Fibroblast of villous mesenchyme (primary cell): Measurements from ENCODE around the gene TNS3. TPM values are rescaled to one million over a fixed set of nuclear protein-coding genes. Genes with fewer than 3 reads are reported as not detected.
"Not testable (repeated sequence)": the region's sequence is repeated elsewhere in the genome, so short reads cannot be mapped to it uniquely, and the experiment has no call there.

Source experiments
- DNase-seq: peaks from one replicate; pipeline ENCODE4 v3.0.0-alpha.2; 2010; ENCODE audit warnings: low read depth
- H3K4me3 ChIP-seq: 2 replicates; pipeline ENCODE4 v1.5.1; 2011; ENCODE audit warnings: low read depth, mild to moderate bottlenecking, low read length
- total RNA-seq: library from RNA; depleted of rRNA; stranded (reverse); fragments of >200 nt; gene quantifications from 2 replicates; pipeline ENCODE4 v1.2.3, GENCODE V29; 2012
- TF ChIP-seq, protein P1 (sequence below): IDR thresholded peaks from 2 replicates; pipeline ENCODE4 v1.5.1; 2012; ENCODE audit warnings: low read depth, mild to moderate bottlenecking, low read length; ENCODE audit not compliant: insufficient read depth

The TNS3 gene
- total RNA-seq, 1 donor, result 202 TPM

DNA sequence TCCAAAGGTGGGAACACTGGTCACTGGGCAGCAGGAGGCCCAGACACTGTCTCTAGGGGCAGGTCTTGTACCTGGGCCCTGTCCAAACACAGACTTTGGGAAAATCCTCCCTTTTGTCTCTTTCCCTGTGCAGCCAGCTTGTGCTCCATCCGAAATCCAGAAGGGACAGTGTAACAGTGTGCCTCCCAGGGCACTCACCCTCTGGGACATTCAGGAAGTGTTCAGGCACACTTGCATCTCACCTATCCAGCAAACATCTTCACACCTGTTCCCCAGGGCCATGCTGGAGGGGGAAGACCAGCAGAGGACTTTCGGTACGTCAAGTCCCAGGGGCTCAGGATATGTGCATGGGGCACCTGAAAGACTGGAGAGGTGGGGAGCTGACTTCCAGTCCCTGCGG is 38.9 kb downstream of the TNS3 start:
- H3K4me3 ChIP-seq, result no peak overlapping the region
- DNase-seq, result no peak
- TF ChIP-seq, protein P1, sequence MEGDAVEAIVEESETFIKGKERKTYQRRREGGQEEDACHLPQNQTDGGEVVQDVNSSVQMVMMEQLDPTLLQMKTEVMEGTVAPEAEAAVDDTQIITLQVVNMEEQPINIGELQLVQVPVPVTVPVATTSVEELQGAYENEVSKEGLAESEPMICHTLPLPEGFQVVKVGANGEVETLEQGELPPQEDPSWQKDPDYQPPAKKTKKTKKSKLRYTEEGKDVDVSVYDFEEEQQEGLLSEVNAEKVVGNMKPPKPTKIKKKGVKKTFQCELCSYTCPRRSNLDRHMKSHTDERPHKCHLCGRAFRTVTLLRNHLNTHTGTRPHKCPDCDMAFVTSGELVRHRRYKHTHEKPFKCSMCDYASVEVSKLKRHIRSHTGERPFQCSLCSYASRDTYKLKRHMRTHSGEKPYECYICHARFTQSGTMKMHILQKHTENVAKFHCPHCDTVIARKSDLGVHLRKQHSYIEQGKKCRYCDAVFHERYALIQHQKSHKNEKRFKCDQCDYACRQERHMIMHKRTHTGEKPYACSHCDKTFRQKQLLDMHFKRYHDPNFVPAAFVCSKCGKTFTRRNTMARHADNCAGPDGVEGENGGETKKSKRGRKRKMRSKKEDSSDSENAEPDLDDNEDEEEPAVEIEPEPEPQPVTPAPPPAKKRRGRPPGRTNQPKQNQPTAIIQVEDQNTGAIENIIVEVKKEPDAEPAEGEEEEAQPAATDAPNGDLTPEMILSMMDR, result no peak

DNA sequence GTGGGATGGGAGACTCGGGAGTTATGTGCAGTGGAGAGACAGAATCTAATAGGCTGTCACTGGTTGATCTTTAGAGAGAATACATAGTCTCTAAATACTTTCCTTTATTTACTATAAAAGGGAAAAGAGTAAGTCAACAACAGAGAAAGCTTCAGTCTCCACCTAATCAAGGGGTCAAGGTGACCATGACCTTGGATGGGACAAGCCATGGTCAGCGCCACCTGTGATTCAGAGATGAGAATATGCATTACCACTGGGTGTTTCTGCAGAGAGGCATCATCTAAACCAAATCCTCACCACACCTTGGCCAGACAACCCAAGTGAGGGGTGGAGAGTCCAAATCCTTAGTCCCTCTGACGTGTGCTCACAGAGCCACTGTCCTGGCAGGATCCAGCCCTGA is 39.9 kb downstream of the TNS3 start:
- TF ChIP-seq, protein P1, result no peak
- DNase-seq, result no peak
- H3K4me3 ChIP-seq, result no peak overlapping the region

DNA sequence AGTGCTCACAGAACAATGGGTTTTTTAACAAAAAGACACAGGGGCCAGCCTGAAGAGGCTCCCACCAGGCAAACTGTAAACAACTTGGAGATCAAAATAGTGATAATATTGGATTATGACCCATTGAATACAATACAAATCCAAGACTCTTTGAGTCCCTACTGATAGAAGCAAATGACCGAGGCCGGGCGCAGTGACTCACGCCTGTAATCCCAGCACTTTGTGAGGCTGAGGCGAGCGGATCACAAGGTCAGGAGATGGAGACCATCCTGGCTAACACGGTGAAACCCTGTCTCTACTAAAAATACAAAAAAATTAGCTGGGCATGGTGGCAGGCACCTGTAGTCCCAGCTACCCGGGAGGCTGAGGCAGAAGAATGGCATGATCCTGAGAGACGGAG is 40.4 kb downstream of the TNS3 start:
- not testable (repeated sequence) for DNase-seq, H3K4me3 ChIP-seq

DNA sequence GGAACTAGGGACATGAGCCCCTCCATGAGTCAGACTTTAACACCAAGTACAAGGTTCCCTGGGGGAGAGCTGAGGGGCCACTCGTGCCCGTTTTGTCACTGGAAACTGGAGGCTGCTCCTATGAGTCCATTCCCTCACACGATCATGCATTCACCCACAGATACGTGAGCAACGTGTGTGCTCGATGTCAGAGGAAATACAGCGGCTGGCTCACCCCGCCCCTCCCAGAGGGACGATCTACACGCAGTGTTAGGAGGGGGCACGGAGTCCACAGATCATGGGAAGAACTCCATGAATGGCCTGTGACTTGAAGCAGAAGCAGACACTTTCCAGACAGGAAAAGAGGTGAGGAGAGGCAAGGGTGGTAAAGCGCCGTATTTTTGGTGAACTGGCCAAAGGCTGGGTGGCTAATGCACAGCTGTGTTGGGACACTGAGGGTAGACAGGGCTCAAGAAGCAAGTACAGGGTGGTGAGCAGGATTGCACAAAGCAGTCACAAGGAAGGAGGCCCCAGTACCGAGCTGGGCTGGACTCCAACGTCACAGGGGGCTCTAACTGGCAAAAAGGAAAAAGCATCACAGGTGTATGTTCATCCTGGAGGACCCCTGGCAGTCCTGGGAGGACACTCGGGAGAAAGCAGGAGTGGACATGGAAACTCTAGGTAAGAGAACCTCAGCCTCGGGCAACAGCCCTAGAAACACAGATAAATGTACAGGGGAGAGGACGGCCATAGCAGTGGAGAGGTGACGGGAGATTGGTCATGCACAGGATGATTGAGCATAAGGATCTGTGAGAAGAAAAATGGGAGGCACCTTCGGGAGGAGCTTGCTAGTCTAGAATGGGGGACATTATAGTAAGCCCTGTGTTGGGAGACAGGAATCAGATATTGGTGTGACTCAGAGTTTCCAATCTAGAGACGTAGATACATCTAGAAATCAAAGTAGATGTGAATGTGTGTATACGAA is 41.2 kb downstream of the TNS3 start:
- H3K4me3 ChIP-seq, result no peak overlapping the region
- TF ChIP-seq, protein P1, result no peak
- peak; percentile 79 for DNase-seq

DNA sequence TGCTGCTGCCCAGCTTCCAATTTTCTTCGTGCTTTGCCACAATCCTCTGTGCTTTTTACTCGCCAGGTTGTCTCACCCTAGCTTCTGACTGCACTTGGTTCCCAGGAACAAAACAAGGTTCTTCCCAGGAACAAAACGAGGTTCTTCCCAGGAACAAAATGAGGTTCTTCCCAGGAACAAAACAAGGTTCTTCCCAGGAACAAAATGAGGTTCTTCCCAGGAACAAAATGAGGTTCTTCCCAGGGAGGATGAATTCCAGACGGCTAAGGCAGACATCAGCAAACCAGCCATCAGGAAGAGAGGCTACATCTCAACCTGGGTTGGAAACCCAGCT is 41.9 kb downstream of the TNS3 start:
- H3K4me3 ChIP-seq, result no peak overlapping the region
- no peak for DNase-seq
- TF ChIP-seq, protein P1, result no peak

DNA sequence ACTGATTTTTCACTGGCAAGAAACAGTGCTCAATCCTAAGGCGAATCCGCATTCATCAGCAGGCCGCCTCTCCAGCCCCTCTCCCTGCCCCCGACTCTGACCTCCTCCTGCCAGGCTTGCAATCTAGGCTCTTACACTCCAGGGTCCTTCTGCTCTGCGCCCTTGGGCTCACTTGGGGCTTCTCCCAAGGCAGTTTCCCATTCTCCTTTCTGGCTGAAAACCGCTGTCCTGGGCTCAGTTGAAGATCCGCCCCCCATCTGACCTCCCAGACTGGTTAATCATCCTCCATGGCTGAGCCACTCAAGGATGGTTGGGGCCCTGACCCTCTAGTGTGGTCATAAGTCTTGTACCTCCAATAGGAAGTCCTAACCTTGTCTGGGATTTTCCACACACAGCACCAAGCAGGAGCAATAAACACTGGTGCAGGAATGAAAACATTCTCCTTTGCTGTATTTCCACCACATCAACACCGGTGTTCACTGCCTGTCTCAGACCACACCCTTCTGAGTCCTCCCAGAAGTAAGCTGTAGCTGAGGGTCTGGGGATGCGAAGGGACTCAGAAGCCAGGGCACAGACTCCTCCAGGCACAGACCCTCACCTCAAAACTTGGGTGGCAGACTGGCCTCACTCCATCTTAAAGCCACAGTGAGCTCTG is 42.4 kb downstream of the TNS3 start:
- TF ChIP-seq, protein P1, result no peak
- peak; percentile 97 for DNase-seq
- H3K4me3 ChIP-seq, result peak overlapping the region; percentile 26

DNA sequence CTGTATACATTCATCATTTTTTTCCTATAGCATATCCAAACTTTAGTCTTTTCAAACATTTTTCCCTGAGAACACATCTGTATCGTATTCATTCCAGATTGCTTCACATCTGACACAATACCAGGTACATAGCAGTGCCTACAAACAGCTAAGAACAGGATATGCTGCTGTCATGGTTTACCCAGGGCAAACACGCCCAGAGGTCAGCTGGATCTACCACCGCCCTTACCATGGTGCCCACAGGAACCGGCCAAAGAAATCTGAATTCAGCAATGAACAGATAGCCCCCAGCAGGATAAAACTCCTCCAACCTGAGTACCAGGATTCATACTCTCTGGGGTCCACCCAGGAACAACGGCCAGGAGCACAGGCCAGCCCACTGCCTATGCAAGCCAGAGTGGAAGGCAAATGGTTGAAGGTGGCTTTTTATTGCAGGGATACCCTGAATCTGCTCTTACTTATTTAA is 43.0 kb downstream of the TNS3 start:
- TF ChIP-seq, protein P1, result no peak
- peak overlapping the region; percentile 30 for H3K4me3 ChIP-seq
- peak; percentile 37 for DNase-seq
